Tibial nerve (tissue), 3 donors: ENCODE measurements around the gene ANKMY1.

Experiments
- CTCF ChIP-seq, 5 experiments: fragments of 200-600 bp in 3 of 5; fragments of 450-650 bp in 2 of 5; sonication (generic) in 3 of 5; IDR thresholded peaks; one replicate each; pipeline ENCODE4 v1.5.1; 2016 to 2019; ENCODE audit warnings: antibody characterized with exemption in 5 of 5, mild to moderate bottlenecking in 3 of 5, moderate library complexity in 2 of 5
- POLR2A ChIP-seq, 2 donors: fragments of 450-650 bp; IDR thresholded peaks; one replicate each; pipeline ENCODE4 v1.6.1; 2017; ENCODE audit warnings: antibody characterized with exemption in 2 of 2, mild to moderate bottlenecking in 2 of 2, moderate library complexity in 2 of 2

GRCh38 chr2:240435948-240436682 is 121.7 kb downstream of the ANKMY1 start:
- TF ChIP-seq POLR2A (IDR thresholded peaks at IDR 0.05) (no peak), CTCF (IDR thresholded peaks at IDR 0.05) (no peak)
